A673 (cell line): ENCODE measurements around the gene PAPPA. TPM values are rescaled to one million over a fixed set of nuclear protein-coding genes. Genes with fewer than 3 reads are reported as not detected.
A peak's percentile ranks its signal among the peaks of the same experiment; 100 is the strongest.

Experiments
- BruUV-seq: library from RNA; stranded (reverse); fragments of 400-500 nt; replicated peaks from 2 replicates; lab custom pipeline; 2021; lab: Mats Ljungman, UMichigan
- CTCF ChIA-PET: fragments of 300-600 bp; sonication (Branson Sonifier 250); formaldehyde crosslinking; loops from one replicate; lab custom pipeline; 2022; ENCODE audit warnings: antibody characterized with exemption; lab: Charles Lee
- POLR2A ChIA-PET: fragments of 300-600 bp; sonication (Branson Sonifier 250); formaldehyde crosslinking; loops from one replicate; lab custom pipeline; 2022; ENCODE audit warnings: antibody characterized with exemption; ENCODE audit not compliant: low non-redundant PET; lab: Charles Lee
- DNase-seq: peaks from one replicate; pipeline ENCODE4 v3.0.0-alpha.2; 2015; ENCODE audit warnings: low spot score
- H3K27ac ChIP-seq: fragments of 200-600 bp; sonication (generic); 2 replicates; pipeline ENCODE4 v1.5.1; 2016; ENCODE audit warnings: mixed run types, low read depth, mild to moderate bottlenecking, mixed read lengths, antibody characterized with exemption, low read length; ENCODE audit not compliant: poor library complexity, severe bottlenecking
- H3K27me3 ChIP-seq: fragments of 200-600 bp; sonication (generic); replicated peaks from 2 replicates; pipeline ENCODE4 v1.6.1; 2017; ENCODE audit warnings: mixed run types, low read depth, mild to moderate bottlenecking, mixed read lengths, antibody characterized with exemption, low read length; ENCODE audit not compliant: insufficient read depth, poor library complexity
- H3K36me3 ChIP-seq: fragments of 200-600 bp; sonication (generic); 2 replicates; pipeline ENCODE4 v1.6.1; 2016; ENCODE audit warnings: mixed run types, mild to moderate bottlenecking, mixed read lengths, antibody characterized with exemption, low read length; ENCODE audit not compliant: insufficient read depth, poor library complexity, severe bottlenecking
- H3K4me1 ChIP-seq: fragments of 200-600 bp; sonication (generic); 2 replicates; pipeline ENCODE4 v1.6.1; 2017; ENCODE audit warnings: mixed run types, mild to moderate bottlenecking, mixed read lengths, antibody characterized with exemption, low read length; ENCODE audit not compliant: insufficient read depth, poor library complexity, severe bottlenecking
- H3K4me3 ChIP-seq: fragments of 200-600 bp; sonication (generic); 2 replicates; pipeline ENCODE4 v1.5.1; 2016; ENCODE audit warnings: low read depth, mixed run types, mild to moderate bottlenecking, mixed read lengths, low read length; ENCODE audit not compliant: poor library complexity, severe bottlenecking
- H3K9me3 ChIP-seq: fragments of 200-600 bp; sonication (generic); 2 replicates; pipeline ENCODE4 v1.6.1; 2016; ENCODE audit warnings: mixed run types, low read depth, mild to moderate bottlenecking, mixed read lengths, antibody characterized with exemption, low read length; ENCODE audit not compliant: poor library complexity, severe bottlenecking
- EZH2 ChIP-seq: fragments of 200-600 bp; sonication (generic); IDR thresholded peaks from 2 replicates; pipeline ENCODE4 v1.6.1; 2017; ENCODE audit warnings: borderline replicate concordance, low read depth, mild to moderate bottlenecking, mixed read lengths, antibody characterized with exemption, low read length; ENCODE audit not compliant: poor library complexity, severe bottlenecking
- intact Hi-C: fragments of 100-400 bp; cut with micrococcal nuclease; formaldehyde crosslinking; loops from one replicate; pipeline ENCODE4 v1.10.0; 2022; ENCODE audit not compliant: unreplicated experiment
- total RNA-seq: library from RNA; stranded (reverse); gene quantifications from 2 replicates; pipeline ENCODE4 v1.2.3, GENCODE V29; 2021
- TF ChIP-seq, protein P1 (sequence below): fragments of 300-800, 200-600 bp; sonication (generic); conservative IDR thresholded peaks from 2 replicates; pipeline ENCODE4 v1.5.1; 2017; ENCODE audit warnings: low read depth, mild to moderate bottlenecking, antibody characterized with exemption, low read length, moderate library complexity, mixed read lengths

PAPPA gene
- total RNA-seq, 1 experiment from 2014 or later: 47.4 TPM

DNA sequence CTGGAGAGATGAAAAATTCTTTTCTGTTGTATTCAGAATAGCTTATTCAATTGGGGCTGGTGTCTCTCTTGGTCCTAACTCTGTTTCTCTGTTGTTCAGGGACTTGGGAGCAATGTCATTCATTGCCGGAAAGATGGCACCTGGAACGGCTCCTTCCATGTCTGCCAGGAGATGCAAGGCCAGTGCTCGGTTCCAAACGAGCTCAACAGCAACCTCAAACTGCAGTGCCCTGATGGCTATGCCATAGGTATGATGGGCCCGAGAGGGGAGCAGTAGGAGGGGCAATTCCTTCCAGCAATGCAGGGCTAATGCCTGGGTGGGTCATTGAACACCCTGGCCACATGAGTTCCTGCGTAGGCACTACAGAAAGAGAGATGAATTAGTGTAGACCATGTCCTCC, 208.9 kb downstream of the PAPPA start:
- no peak for DNase-seq
- H3K27me3 ChIP-seq: no peaks in the 10 kb centered on the region
- H3K27ac ChIP-seq: no peak overlapping the region
- no peak for TF ChIP-seq EZH2
- TF ChIP-seq, protein P1, sequence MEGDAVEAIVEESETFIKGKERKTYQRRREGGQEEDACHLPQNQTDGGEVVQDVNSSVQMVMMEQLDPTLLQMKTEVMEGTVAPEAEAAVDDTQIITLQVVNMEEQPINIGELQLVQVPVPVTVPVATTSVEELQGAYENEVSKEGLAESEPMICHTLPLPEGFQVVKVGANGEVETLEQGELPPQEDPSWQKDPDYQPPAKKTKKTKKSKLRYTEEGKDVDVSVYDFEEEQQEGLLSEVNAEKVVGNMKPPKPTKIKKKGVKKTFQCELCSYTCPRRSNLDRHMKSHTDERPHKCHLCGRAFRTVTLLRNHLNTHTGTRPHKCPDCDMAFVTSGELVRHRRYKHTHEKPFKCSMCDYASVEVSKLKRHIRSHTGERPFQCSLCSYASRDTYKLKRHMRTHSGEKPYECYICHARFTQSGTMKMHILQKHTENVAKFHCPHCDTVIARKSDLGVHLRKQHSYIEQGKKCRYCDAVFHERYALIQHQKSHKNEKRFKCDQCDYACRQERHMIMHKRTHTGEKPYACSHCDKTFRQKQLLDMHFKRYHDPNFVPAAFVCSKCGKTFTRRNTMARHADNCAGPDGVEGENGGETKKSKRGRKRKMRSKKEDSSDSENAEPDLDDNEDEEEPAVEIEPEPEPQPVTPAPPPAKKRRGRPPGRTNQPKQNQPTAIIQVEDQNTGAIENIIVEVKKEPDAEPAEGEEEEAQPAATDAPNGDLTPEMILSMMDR: no peak
- POLR2A ChIA-PET: no interaction called here
- no peaks in the 10 kb centered on the region for H3K9me3 ChIP-seq
- intact Hi-C loops: loop anchor here (10.0 kb wide), 1 partner anchor 208 kb away; the partner anchor contains the start of gene PAPPA
- H3K36me3 ChIP-seq: peaks cover 76% of the 10 kb centered on the region
- no TSS peak for BruUV-seq
- no peak overlapping the region for H3K4me3 ChIP-seq
- H3K4me1 ChIP-seq: peaks cover 25% of the 10 kb centered on the region
- CTCF ChIA-PET: no interaction called here

DNA sequence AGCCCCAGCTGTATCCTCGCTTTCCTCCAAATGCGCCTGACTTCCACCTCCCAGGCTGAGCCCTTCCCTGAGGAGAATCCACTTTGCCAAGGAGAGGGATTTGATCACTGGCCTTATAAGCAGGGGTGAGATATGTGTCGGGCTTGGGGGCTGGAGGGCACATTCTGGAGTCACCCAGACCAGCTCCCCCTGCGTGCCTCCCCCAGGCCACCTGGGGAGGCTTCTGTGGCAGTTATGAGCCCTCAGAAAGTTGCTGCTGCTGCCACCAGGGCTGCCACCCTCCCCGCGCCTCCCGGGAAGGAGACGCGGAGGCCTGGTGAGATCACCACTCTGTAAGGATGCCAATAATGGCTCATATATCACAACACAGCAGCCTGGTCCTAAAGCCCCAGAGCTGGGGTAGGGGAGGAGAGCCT, 211.5 kb downstream of the PAPPA start:
- Histone ChIP-seq H3K4me1 (peaks cover 21% of the 10 kb centered on the region), H3K27me3 (no peaks in the 10 kb centered on the region), H3K36me3 (peaks cover 83% of the 10 kb centered on the region), H3K9me3 (no peaks in the 10 kb centered on the region), H3K27ac (peak overlapping the region; percentile 66), H3K4me3 (no peak overlapping the region)
- intact Hi-C loops: loop anchor here (10.0 kb wide), 1 partner anchor 210 kb away; the partner anchor contains the start of gene PAPPA
- ChIA-PET POLR2A (no interaction called here), CTCF (no interaction called here)
- peak; percentile 83 for DNase-seq
- no peak for TF ChIP-seq EZH2
- TF ChIP-seq, protein P1: 0 out of 2 replicates have a peak, but pooled peaks have one; percentile 28
- no TSS peak for BruUV-seq

DNA sequence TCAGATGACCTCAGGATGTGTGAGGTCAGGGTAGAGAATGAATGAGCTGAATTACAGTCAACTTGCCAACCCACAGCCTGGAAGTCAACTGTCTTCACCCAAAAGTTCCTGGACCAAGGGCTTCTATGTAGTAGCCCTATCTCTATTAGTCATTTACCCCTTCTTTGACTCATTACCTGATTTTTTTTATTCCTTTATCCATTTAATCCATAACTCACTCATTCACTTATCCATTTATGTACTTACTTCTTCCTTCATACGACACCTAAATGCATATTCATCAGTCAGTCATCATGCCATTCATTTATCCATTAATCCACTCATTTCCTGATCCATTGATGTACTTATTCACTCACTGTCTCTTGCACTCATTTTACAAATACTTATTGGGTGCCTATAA, 212.7 kb downstream of the PAPPA start:
- CTCF ChIA-PET: no interaction called here
- Histone ChIP-seq H3K4me1 (peaks cover 17% of the 10 kb centered on the region), H3K36me3 (peaks cover 84% of the 10 kb centered on the region), H3K27me3 (no peaks in the 10 kb centered on the region), H3K9me3 (no peaks in the 10 kb centered on the region), H3K27ac (no peak overlapping the region), H3K4me3 (no peak overlapping the region)
- POLR2A ChIA-PET: no interaction called here
- no TSS peak for BruUV-seq
- DNase-seq: no peak
- intact Hi-C loops: loop anchor here (10.0 kb wide), 1 partner anchor 211 kb away; the partner anchor contains the start of gene PAPPA
- TF ChIP-seq EZH2: no peak
- TF ChIP-seq, protein P1: no peak
